GM18502 (cell line): ENCODE results near the gene ASIC1.

Experiments used
- ATAC-seq: cut with Tn5 transposase; IDR thresholded peaks from one replicate; pipeline ENCODE4 v1.9.1; 2021; ENCODE audit warnings: mild to moderate bottlenecking; ENCODE audit not compliant: unreplicated experiment, poor library complexity

ASIC1 gene

DNA sequence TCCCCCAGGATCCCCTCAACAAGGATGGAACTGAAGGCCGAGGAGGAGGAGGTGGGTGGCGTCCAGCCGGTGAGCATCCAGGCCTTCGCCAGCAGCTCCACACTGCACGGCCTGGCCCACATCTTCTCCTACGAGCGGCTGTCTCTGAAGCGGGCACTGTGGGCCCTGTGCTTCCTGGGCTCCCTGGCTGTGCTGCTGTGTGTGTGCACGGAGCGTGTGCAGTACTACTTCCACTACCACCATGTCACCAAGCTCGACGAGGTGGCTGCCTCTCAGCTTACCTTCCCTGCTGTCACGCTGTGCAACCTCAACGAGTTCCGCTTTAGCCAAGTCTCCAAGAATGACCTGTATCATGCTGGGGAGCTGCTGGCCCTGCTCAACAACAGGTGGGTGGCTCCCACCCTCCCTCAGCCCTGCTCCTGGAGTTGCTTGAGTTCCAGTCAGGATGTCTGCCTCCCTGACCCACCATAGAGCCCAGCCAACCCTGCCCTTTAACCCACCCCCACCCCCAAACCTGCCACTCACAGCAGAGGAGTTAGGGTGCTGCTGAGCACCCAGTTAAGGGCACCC, 1.4 kb downstream of the ASIC1 start:
- ATAC-seq: no peak

DNA sequence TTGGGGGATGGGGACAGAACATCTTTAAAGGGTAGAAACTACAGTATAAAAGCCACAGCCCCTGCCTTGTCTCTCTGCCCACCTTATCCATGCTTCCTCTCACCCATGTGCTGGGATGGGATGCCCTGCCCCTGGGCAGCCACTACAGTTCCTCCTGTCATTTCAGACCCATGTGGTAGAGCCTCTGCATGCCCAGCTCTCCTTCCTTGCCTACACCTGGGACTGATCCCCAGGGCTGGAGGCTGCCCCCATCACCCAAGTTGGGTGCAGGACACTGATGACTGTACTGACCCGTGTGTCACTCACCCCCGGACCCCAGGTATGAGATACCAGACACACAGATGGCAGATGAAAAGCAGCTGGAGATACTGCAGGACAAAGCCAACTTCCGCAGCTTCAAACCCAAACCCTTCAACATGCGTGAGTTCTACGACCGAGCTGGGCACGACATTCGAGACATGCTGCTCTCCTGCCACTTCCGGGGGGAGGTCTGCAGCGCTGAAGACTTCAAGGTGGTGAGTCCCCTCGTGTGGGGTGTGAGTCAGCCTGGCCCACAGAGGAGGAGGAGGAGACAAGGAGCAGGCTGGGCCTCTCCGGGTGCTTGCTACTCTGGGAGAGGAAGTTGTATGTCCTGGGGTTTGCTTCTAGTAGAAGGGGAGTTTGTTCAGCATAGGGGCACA, 2.2 kb downstream of the ASIC1 start:
- no peak for ATAC-seq

DNA sequence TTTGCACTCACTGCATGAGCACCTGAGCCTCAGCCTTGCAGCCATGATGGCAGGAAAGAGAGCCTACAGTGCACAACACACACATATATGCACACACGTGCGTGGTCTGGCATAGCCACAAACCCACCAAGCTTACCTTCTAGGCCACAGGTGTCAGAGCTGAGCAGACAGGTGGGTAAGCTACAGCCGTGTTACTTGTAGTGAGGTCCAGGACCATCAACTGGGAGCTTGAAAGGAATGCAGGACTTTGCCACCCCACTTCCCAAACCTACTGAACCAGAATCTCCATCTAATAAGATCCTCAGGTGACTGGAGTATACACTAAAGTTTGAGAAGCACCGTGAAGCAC, 2.7 kb downstream of the ASIC1 start:
- ATAC-seq: no peak

DNA sequence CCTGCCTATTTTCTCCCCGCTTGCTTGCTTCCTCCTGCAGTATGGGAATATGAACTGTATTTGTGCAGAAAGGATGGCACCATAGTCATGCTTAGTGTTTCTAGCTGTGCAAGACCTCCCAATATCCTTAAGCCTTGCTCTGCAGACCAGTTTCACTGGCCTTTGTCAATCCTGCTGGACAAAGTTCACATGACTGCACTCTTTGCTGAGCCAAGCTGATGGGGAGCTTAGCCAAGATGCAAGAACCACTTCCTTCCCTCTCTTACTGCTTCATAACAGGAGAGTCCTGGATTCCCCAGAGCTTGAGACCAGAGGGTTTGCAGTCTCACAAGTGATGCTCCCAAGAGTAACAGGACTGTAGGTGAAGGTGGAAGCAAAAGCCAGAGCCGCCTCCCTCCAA, 3.8 kb downstream of the ASIC1 start:
- no peak for ATAC-seq

DNA sequence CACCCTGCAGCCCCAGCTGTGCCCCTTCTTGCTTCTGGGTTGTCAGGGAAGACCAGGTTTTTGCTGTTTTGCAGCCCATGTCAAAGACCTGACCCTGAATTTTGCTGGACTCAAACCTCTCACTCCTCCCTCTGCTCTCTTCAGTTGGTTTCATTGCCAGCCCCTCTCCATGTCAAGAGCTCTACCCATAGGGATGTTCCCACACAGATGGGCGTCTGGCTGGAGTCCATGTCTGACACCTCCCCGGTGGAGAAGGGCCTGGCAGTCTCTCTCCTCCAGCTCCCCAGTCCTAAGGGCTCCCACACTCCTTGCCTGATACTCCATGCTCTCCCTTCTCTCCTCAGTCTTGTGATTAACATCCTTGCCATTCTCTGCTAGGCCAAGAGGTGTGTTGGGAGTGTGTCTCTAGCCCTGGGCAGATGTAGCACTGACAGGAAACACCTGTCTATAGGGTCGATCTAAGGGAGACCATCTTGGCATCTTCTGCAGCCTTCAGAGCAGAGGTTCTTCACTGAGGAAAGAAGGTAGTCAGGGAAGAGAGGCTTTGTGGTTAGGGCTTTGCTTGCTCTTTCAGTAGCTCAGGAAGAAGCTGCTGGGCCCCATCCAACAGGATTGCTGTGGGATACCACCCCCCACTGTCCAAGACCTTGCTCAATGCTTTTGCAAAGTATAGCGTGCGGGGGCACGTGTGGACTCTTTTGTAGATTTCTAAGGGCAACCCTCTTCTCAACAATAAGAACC, 4.7 kb downstream of the ASIC1 start:
- ATAC-seq: no peak

DNA sequence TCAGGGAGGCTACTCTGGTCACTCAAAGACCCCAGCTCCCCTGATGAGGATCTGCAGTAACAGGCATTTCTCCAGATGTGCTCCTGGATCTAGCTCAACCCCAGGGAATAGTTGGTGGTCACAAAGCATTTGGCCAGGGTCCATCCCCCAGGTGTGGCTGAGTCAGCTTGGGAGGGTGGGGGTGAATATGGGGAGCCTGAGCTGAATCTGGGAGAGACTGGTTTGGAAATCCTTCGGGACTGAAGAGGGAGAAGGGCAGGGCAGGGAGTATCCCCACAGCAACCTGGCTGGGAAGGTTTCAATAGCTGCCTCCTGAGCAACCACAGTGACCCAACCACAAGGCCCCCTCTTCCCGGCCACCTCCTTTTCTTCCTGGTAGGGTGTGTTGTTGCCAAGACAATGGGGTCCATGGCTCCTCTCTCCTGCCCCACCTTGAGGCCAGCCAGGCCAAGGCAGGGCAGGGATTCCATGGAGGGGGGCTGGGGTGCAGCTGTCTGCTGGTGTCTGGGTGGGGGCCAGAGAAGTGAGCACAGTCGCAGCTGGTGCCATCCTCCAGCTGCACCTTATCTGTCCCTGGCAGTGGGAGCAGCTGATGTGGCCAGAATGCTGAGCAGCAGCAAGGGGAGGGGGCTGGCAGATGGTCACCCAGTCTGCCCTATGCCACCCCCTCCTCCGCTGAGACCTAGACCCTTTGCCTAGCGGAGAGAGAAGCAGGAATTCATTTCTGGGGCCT, 5.5 kb downstream of the ASIC1 start:
- no peak for ATAC-seq

DNA sequence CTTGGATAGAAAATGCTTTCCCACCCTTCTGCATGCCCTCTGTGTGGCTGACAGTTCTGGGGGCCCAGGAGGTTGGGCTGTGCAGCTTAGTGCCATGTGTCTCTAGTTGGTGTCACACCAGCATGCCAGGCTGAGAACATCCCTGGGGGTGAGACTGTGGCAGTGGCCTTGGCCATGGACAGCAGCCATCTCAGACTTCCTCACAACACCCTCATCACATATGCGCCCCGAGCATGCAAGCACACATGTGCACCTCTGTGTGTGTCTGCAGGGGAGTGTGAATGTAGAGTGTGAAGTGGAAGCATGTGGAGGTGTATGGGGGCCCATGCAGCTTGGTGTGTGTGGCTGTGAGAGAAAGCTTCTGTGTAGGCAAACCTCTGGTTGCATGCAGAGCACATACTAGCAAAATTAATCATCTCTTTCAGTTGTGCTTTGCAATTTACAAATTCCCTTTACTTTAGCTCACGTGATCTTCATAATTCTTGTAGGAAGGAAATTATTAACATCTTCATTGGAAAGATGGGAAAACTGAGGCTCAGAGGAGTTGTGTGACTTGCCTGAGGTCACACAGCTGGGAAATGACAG, 8.4 kb downstream of the ASIC1 start:
- no peak for ATAC-seq

DNA sequence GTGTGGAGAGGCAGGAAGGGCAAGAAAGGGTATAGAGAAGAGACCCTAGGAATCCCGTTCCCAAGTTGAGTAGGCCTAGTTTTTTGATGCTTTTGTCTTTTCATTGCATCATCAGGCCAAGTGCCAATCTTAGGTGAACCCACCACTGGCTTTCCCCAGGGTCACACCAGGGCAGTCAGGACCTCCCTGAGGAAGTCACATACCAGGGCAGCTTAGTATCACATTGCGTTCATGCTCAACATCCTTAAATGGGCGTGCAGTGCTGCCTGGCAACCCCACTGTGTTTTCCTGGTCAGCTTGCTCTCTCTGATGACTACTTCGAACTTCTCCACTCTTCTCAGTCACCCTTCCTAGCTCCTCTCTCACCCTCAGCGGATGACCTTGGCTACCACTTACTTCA, 9.0 kb downstream of the ASIC1 start:
- no peak for ATAC-seq

DNA sequence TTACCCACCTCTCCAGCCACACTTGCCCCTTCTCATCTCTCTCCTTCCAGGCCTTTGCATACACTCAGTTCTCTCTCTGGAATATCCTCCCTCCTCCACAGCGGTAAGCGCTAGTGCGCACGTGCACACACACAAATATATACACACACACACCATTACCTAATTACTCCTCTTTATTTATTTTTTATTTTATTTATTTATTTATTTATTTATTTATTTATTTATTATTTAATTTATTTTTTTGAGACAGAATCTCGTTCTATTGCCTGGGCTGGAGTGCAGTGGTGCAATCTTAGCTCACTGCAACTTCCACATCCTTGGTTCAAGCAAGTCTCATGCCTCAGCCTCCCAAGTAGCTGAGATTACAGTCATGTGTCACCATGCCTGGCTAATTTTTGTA, 11.7 kb downstream of the ASIC1 start:
- no peak for ATAC-seq

DNA sequence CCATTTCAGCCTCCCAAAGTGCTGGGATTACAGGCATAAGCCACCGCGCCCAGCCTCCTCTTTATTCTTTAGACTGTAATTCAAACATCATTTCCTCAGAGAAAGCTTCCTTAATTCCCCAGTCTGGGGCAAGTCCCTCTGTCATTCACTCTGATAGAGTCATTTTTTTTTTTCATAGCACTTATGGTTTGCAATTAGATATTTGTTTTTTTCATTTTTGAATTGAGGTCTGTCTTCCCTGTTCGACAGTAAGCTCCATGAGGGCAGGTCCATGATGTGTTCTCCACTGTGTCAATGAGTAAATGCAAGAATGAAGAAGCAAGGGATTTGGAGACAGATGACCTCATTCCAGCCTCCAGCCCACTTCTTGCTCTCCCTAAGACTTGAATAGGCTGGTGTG, 12.1 kb downstream of the ASIC1 start:
- ATAC-seq: no peak

DNA sequence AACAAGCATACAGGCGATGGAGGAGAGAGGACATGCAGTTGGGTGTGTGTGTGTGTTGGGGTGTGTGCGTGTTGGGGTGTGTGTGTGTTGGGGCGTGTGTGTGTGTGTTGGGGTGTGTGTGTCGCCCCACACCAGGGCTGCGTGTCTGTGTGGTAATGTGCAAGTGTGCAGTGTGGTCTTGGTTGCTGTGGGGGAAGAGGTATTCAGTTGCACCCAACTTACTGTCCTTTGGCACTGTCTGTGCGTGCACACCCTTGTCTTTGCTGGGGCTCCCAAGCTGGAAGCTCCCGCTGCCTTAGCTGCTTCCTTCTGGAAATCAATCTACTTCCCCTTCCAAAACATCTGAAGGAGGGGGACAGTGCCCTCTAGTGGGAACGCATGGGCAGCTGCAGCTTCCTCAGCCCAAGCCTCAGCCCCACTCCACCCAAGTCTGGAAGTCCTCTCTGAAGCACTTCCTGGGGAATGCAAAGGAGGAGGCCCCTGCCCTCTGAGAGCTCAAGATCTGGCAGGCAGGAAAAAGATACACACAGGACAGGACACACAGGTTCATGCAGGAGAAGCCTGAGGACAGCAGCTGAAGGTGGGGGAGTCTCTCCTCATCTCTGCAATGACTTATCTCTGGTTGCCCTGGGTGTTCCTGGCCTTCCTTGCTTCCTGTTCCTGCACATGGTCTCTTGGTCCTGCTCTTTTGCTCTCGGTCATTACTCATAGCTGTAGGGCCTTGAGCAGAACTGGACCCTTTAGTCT, 13.1 kb downstream of the ASIC1 start:
- no peak for ATAC-seq

DNA sequence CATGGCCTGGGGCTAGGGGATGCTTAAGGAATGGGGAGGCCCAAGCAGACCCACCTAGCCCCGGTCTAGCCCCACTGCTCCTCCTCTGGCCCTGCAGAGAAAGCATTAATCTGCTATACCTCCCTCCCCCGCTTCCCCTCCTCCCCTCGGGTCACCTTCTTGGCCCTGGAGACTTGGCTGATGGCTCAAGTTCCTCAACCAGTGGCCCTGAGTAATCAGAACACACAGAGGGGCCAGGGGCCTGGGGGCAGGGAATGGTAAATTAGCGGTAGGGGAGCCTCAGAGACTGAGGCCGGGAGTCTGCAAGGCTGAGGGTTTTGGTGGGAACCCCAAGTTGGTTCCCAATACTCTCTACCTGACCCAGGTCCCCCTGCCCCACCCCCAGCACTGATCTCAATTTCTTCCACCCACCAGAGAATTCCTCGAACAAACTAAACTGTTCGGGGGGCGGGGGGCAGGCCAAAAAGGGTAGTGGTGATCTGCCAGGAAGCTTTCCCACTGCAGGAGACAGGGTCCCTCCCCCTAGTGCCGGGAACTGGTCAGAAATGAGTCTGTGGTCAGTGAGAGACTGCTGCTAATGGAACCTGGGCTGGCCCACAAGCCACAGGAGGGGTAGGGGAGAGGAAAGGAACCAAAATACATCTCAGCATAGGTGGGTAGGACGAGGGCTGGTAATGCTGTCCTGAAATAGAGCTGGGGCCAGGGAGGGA, 15.0 kb downstream of the ASIC1 start:
- no peak for ATAC-seq

DNA sequence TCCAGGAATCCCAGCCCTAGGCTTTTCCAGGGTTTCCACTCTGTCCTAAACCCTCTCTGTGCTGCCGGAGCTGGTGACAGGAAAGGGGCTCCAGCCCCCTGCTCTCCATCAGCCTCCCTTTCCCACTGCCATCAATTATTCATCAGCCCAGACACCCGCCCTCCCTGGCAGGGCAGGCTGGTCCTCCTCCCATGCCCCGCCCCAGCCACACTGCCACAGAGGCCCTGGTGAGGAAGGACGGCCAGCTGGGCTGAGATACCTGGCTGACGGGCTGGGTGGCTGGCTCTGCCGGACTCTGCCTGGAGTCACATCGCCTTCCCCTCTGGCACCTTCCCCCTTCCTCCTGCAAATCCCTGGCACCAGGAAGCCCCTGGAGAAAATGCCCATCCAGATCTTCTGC, 15.8 kb downstream of the ASIC1 start:
- no peak for ATAC-seq

DNA sequence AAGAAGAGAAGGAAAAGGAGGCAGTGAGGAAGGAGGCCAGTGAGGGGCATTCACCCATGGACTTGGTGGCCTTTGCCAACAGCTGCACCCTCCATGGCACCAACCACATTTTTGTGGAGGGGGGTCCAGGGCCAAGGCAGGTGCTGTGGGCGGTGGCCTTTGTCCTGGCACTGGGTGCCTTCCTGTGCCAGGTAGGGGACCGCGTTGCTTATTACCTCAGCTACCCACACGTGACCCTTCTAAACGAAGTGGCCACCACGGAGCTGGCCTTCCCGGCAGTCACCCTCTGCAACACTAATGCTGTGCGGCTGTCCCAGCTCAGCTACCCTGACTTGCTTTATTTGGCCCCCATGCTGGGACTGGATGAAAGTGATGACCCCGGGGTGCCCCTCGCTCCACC, 16.3 kb downstream of the ASIC1 start:
- no peak for ATAC-seq

DNA sequence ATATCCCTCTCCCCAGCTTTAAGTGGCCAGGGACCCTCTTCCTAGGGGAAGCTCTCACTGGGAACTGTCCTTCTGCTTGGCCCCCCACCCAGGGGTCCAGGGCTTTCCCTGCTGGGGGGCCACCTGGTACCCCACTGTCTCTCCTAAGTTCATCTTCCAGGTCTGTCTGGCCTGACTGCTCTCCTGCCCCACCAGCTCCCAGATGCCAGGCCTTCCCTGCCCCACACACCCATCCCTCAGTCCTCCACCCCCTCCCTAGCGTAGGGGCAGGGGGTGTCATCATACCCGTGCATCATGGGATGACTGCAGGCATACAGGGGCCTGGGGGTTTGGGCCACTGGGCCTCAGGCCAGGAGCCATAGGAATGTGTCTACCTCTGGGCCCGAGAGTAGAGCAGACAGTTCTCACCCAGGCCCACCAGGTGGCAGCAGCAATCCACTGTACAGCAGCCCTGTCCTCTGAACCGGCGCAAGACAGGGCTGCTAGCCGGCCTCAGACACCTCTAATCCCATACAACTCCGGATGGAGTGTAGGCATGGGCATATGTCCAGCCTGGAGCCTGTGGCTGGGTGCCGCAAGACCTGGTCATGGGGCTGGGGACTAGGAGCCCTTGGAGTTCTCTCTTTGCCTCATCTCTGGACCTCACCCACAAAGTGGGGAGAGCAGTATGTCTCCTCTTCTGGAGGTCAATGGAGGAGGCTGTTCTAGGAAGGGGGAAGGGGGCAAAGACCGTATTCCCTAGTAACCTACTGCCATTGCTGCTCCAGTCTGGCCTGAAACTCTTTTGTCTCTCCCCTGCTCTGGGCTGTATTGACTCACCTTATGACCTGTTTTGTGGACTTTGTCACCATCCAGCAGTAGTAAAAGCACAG, 17.8 kb downstream of the ASIC1 start:
- peak; percentile 69 for ATAC-seq

DNA sequence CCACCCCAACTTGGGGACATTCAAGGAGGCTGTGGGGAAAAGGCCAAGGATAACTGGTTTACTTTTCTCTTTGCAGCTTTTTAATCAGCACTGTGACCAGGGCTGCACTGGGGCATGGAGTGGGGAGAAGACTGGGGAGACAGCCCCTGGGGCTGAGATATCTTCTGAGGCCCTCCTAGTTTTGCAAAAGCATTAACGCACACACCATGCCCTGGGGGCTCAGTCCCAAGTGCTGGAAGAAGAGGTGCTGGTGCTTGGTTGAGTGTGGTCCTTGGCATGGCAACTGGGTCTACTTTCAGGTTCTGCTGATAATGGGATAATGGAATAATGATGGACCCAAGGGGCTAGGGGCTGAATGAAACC, 18.4 kb downstream of the ASIC1 start:
- no peak for ATAC-seq

DNA sequence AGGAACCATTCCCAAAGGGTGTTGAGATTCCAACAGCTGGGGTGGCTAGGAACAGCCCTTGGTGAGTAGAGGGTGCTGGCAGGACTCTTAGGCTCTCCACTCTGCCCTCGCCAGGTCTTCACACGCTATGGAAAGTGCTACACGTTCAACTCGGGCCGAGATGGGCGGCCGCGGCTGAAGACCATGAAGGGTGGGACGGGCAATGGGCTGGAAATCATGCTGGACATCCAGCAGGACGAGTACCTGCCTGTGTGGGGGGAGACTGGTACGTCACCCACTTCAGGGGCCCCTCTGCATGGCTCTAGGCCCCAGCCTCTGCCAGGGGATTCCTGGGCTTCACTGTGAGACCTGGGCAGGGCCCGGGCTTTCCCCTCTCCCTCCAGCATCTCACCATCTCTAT, 19.7 kb downstream of the ASIC1 start:
- ATAC-seq: no peak

DNA sequence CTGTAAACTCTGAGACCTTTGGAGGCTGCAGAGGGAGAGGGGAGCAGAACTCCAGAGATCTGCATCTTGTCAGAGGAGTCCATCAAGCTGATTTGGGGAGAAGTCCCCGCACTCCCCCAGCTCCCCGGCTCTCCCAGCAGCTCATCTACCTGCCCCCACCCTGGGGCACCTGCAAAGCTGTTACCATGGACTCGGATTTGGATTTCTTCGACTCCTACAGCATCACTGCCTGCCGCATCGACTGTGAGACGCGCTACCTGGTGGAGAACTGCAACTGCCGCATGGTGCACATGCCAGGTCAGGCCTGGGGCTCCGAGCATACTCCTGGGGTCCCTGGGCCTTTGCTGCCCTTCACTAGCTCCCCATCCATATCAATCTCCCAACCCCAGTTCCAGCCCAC, 20.9 kb downstream of the ASIC1 start:
- no peak for ATAC-seq

DNA sequence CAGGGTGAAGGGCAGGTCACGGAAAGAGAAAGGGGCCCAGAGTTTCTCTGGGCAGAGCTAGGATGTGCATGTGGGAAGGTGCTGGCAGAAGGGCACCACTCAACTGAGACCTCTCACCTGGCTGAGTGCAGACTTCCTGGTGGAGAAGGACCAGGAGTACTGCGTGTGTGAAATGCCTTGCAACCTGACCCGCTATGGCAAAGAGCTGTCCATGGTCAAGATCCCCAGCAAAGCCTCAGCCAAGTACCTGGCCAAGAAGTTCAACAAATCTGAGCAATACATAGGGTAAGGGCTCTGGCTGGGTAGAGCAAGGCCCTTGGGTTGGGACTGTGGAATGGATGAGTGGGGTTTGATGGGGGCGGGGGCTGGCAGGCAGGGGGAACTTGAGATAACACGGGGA, 22.4 kb downstream of the ASIC1 start:
- ATAC-seq: no peak
